Mesothelial cell of epicardium (in vitro differentiated cells): ENCODE data around the gene GRID2. TPM values are rescaled to one million over a fixed set of nuclear protein-coding genes. Genes with fewer than 3 reads are reported as not detected.

Source experiments
- DNase-seq, 2 experiments: peaks; one replicate each; pipeline ENCODE4 v3.0.0; 2021; ENCODE audit warnings: low spot score in 2 of 2; ENCODE audit not compliant: unreplicated experiment in 2 of 2
- H3K27ac Mint-ChIP-seq: 2 replicates; pipeline ENCODE4 v1.8.0; 2021; ENCODE audit warnings: mixed read lengths
- H3K27me3 Mint-ChIP-seq: 2 replicates; pipeline ENCODE4 v1.8.0; 2021; ENCODE audit warnings: low read depth, mixed read lengths
- H3K36me3 Mint-ChIP-seq: 2 replicates; pipeline ENCODE4 v1.8.0; 2021; ENCODE audit warnings: mixed read lengths
- H3K4me1 Mint-ChIP-seq: 2 replicates; pipeline ENCODE4 v1.8.0; 2021; ENCODE audit warnings: mixed read lengths
- H3K4me3 Mint-ChIP-seq: 2 replicates; pipeline ENCODE4 v1.8.0; 2021; ENCODE audit warnings: mild to moderate bottlenecking, moderate library complexity, mixed read lengths
- H3K9me3 Mint-ChIP-seq: 2 replicates; pipeline ENCODE4 v1.8.0; 2021; ENCODE audit warnings: mixed read lengths
- total RNA-seq: library from RNA; stranded (reverse); gene quantifications from 3 replicates; pipeline ENCODE4 v1.2.1, GENCODE V29; 2021
- TF ChIP-seq, protein P1 (sequence below): fragments of 200-600 bp; sonication (generic); IDR thresholded peaks from one replicate; pipeline ENCODE4 v1.5.0; 2021; ENCODE audit warnings: antibody characterized with exemption; ENCODE audit not compliant: unreplicated experiment

Gene GRID2
- total RNA-seq, 1 donor from 2014 or later: 3.1 TPM

DNA sequence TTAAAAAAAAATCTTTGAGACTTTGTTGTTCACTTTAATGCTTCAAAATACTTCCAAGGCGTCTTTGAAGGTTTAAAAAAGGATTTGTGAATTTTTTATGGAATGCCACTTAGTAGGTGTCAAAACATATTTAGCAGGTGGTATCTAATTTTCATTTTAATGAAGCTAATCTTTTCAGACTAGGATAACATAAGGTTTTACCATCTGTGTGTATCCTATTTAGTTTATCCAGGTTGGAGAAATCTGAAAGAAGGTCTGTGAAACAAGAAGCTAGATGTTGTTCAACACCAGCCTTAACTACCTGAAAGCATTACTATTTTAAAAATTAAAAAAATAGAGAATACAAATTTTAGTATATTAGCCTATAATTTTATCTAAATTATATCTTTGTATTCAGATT, 193.4 kb downstream of the GRID2 start:
- TF ChIP-seq, protein P1, sequence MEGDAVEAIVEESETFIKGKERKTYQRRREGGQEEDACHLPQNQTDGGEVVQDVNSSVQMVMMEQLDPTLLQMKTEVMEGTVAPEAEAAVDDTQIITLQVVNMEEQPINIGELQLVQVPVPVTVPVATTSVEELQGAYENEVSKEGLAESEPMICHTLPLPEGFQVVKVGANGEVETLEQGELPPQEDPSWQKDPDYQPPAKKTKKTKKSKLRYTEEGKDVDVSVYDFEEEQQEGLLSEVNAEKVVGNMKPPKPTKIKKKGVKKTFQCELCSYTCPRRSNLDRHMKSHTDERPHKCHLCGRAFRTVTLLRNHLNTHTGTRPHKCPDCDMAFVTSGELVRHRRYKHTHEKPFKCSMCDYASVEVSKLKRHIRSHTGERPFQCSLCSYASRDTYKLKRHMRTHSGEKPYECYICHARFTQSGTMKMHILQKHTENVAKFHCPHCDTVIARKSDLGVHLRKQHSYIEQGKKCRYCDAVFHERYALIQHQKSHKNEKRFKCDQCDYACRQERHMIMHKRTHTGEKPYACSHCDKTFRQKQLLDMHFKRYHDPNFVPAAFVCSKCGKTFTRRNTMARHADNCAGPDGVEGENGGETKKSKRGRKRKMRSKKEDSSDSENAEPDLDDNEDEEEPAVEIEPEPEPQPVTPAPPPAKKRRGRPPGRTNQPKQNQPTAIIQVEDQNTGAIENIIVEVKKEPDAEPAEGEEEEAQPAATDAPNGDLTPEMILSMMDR: no peak
- no peaks in the 10 kb centered on the region for H3K9me3 Mint-ChIP-seq
- H3K4me1 Mint-ChIP-seq: no peaks in the 10 kb centered on the region
- H3K27ac Mint-ChIP-seq: no peak overlapping the region
- H3K27me3 Mint-ChIP-seq: no peaks in the 10 kb centered on the region
- H3K4me3 Mint-ChIP-seq: no peak overlapping the region
- DNase-seq: no peak
- H3K36me3 Mint-ChIP-seq: no peaks in the 10 kb centered on the region

DNA sequence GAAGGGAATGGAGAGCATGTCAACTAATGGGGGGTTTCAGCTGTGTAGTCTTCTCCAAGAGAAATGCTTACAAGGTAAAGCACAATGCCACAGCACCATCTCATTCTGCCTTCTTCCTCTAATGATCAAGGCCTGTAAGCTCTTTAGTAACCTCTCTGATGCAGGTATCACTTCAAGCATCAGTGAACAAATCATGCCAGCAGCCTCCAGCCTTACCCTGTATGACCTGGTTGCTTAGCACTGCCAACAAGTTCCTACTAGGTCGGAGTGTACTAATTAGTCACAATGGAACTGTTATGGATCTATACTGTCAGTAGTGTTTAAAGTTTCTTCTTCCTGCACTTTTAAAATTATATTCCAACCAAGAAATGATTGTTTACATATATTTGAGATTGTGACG, 197.7 kb downstream of the GRID2 start:
- TF ChIP-seq, protein P1: no peak
- H3K9me3 Mint-ChIP-seq: no peaks in the 10 kb centered on the region
- no peaks in the 10 kb centered on the region for H3K4me1 Mint-ChIP-seq

DNA sequence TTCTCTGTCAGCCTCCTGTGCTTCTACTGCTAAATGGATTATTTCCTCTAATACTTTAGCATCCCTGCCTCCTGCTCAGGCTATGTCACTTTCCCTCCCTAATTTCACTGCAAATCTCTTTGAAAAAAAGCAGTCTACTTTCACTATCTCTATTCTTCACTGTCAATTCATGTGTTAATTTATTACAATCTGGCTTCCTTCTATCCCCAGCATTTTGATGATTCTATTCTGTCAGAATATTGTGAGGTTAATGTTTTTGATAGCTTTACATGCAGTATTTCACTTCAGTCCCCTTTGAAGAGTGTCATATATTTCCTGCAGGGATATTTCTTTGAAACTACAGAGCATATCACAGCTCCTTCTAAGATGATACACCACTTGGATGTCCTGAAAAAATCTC, 203.2 kb downstream of the GRID2 start:
- Mint-ChIP-seq H3K27me3 (peaks cover 3% of the 10 kb centered on the region), H3K4me1 (peaks cover 1% of the 10 kb centered on the region), H3K9me3 (peaks cover 14% of the 10 kb centered on the region), H3K36me3 (no peaks in the 10 kb centered on the region), H3K27ac (no peak overlapping the region), H3K4me3 (no peak overlapping the region)
- TF ChIP-seq, protein P1: no peak
- no peak for DNase-seq

More for the DNA sequence above, 197.7 kb downstream of the GRID2 start:
- Mint-ChIP-seq H3K4me3 (no peak overlapping the region), H3K36me3 (no peaks in the 10 kb centered on the region), H3K27ac (no peak overlapping the region), H3K27me3 (no peaks in the 10 kb centered on the region)
- no peak for DNase-seq

DNA sequence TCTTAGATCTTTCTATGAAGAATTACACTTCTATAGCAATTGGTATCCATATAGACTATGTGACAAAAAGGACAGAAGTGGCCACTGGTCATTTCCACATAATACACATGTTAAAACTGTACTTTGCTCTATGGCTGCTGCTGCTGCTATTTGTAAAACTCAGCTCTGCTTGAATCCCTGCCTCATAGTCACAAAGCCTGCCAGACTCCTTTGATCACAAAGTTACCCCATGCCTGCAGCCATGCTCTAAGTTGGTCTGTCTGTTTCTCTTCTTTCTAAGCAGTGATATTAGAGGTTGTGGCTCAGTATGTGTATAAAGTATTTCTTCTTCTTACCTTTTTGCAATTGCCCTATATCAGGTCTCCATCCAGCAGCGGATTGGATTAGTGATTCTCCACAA, 210.9 kb downstream of the GRID2 start:
- DNase-seq: no peak
- Mint-ChIP-seq H3K4me1 (peaks cover 8% of the 10 kb centered on the region), H3K36me3 (no peaks in the 10 kb centered on the region), H3K27ac (no peak overlapping the region), H3K27me3 (no peaks in the 10 kb centered on the region), H3K4me3 (no peak overlapping the region), H3K9me3 (peaks cover 6% of the 10 kb centered on the region)
- TF ChIP-seq, protein P1: no peak

DNA sequence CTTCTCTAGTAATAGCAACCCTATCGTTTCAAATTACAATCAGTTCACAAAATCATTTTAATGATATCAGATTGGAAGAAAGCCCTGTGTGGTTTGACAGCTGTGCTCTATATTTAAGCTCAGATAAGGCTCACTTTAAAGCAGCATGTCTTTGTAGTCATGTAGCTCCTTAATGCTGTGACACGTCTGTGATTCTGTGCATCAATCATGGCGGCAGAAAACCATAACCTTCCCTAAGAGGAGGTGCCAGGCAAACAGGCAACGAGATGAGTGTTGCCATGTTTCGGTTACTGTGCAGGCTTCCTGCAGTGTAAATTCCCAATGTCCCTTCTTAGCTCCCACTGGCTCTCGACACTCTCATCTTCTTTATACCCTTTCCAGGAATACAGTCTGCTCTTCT, 212.7 kb downstream of the GRID2 start:
- H3K36me3 Mint-ChIP-seq: no peaks in the 10 kb centered on the region
- H3K9me3 Mint-ChIP-seq: no peaks in the 10 kb centered on the region
- TF ChIP-seq, protein P1: no peak
- no peak for DNase-seq
- H3K4me3 Mint-ChIP-seq: no peak overlapping the region
- H3K4me1 Mint-ChIP-seq: peaks cover 8% of the 10 kb centered on the region
- no peak overlapping the region for H3K27ac Mint-ChIP-seq
- H3K27me3 Mint-ChIP-seq: no peaks in the 10 kb centered on the region

DNA sequence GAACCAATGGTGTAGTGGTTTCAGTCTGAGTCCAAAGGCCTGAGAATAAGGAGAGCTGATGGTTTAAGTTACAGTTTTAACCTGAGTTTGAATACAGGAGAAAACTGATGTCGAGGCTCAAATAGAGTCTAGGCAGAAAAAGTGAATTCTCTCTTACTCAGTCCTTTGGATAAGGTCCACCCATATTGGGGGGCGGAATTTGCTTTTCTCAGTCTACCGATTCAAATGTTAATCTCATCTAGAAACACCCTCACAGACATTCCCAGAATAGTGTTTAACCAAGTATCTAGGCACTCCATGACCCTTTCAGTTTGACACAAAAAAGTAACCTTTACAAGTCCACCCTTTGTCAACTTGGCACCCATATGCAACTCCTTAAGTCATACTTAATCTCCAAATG, 216.0 kb downstream of the GRID2 start:
- peaks cover 8% of the 10 kb centered on the region for H3K4me1 Mint-ChIP-seq
- TF ChIP-seq, protein P1: no peak
- H3K27ac Mint-ChIP-seq: no peak overlapping the region
- DNase-seq: no peak
- H3K36me3 Mint-ChIP-seq: no peaks in the 10 kb centered on the region
- no peak overlapping the region for H3K4me3 Mint-ChIP-seq
- H3K9me3 Mint-ChIP-seq: no peaks in the 10 kb centered on the region
- no peaks in the 10 kb centered on the region for H3K27me3 Mint-ChIP-seq
